ENCODE data around the gene FAAH. TPM values are rescaled to one million over a fixed set of nuclear protein-coding genes. Genes with fewer than 3 reads are reported as not detected.

FAAH gene
- total RNA-seq, 1 donor from 2014 or later, result not detected

- no peak for DNase-seq (ENCODE audit: low read depth)
Measured at GRCh38 chr1:46400421-46400820, 6.3 kb downstream of the FAAH start.

GRCh38 chr1:46401154-46401913 is 7.2 kb downstream of the FAAH start:
- no peak for DNase-seq (ENCODE audit: low read depth)

GRCh38 chr1:46401964-46402626 is 8.0 kb downstream of the FAAH start:
- peak; percentile 71 for DNase-seq (ENCODE audit: low read depth)

- DNase-seq (ENCODE audit: low read depth), result no peak
Measured at GRCh38 chr1:46403916-46404315, 9.8 kb downstream of the FAAH start.

- no peak for DNase-seq (ENCODE audit: low read depth)
Measured at GRCh38 chr1:46404482-46405196, 10.5 kb downstream of the FAAH start.

DNA sequence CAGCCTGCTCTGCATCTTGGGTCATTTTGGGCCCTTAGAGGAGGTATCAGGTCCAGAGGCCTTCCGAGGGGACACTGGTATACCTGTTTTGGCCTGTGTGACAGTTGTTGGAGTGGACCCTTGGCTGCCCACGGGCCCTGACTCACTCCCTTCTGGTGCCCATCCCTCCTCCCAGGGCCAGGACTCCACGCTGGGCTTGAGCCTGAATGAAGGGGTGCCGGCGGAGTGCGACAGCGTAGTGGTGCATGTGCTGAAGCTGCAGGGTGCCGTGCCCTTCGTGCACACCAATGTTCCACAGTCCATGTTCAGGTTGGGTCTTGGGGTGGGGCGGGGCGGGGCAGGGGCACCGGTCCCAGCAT is 11.1 kb downstream of the FAAH start:
- no peak for DNase-seq (ENCODE audit: low read depth)

- DNase-seq (ENCODE audit: low read depth), result no peak
Measured at GRCh38 chr1:46405724-46406123, 11.6 kb downstream of the FAAH start.

- no peak for DNase-seq (ENCODE audit: low read depth)
Measured at GRCh38 chr1:46406881-46407608, 12.9 kb downstream of the FAAH start.

- DNase-seq (ENCODE audit: low read depth), result no peak
Measured at GRCh38 chr1:46407636-46408035, 13.5 kb downstream of the FAAH start.

DNA sequence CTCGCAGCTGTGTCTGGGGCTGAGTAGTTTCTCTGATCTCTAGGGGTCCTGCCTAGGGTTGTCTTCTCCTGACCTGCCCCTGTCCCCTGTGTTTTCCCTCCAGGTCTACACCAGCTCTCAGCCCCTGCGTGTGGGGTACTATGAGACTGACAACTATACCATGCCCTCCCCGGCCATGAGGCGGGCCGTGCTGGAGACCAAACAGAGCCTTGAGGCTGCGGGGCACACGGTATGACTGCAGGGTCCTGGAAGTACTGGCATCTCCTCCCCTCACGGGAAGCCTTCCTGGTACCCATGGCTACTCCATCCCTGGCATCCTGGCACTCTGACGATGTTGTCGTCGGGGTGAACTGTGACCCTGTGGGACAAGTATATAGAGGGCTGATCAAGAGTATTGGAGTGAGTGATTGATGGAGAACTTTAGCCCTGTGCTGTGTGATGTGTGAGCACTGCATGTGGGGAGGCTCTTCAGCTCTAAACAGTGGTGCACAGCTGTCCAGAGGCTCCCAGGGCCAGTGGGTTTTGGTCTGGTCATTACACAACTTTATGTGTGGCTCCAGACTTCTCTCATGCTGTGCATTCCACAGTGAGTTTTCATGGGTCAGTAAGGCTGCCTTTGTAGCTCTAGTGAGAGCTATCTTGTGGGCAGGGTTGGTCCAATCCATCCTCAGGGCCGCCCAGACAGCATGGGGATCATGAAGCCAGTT is 14.4 kb downstream of the FAAH start:
- no peak for DNase-seq (ENCODE audit: low read depth)

DNA sequence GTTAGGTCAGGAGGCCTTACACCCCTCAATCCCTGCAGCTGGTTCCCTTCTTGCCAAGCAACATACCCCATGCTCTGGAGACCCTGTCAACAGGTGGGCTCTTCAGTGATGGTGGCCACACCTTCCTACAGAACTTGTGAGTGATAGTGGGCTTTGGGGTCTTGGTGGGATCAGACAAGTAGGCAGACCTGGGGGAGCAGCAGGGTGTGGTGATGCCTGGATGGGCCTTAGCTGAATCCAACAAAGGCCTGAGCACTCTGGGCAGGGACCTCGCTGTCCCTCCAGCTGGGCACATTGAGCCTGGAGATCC is 14.9 kb downstream of the FAAH start:
- DNase-seq (ENCODE audit: low read depth), result no peak

DNA sequence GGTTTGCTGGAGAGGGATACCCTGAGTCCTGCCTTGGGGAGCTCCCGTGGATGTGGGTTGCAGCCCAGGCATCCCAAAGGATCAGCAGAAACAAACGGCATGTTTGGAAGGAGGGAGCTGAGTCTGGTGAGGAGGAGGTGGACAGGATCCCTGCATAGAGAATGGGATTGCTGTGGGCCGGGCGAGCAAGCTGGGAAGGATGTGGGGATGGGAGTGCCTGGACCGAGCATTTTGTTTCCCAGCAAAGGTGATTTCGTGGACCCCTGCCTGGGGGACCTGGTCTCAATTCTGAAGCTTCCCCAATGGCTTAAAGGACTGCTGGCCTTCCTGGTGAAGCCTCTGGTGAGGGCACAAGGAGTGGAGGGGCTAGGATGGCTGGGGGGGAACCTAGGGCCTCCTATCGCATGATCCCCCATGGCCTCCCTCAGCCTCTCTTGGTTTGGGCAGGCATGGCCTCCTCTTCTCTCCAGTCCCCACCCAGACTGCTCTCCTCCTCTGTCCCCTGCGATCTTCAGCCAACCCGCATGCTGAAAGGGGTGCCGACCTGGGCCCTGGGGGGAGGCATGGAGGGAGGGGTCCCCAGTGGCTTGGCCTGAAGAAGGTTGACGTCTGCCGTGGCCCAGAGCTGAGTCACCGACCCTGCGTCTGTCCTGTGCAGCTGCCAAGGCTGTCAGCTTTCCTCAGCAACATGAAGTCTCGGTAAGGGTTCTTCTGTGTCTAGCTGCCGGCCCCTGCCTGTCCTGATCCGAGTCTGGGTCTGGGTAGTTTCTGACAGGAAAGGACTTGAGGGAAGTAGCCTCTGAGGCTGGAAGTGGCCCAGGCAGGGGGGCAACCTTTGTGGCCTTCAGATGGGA is 16.3 kb downstream of the FAAH start:
- DNase-seq (ENCODE audit: low read depth), result peak; percentile 43

GRCh38 chr1:46411010-46411405 is 16.9 kb downstream of the FAAH start:
- no peak for DNase-seq (ENCODE audit: low read depth)

- no peak for DNase-seq (ENCODE audit: low read depth)
Measured at GRCh38 chr1:46411601-46412341, 17.7 kb downstream of the FAAH start.

DNA sequence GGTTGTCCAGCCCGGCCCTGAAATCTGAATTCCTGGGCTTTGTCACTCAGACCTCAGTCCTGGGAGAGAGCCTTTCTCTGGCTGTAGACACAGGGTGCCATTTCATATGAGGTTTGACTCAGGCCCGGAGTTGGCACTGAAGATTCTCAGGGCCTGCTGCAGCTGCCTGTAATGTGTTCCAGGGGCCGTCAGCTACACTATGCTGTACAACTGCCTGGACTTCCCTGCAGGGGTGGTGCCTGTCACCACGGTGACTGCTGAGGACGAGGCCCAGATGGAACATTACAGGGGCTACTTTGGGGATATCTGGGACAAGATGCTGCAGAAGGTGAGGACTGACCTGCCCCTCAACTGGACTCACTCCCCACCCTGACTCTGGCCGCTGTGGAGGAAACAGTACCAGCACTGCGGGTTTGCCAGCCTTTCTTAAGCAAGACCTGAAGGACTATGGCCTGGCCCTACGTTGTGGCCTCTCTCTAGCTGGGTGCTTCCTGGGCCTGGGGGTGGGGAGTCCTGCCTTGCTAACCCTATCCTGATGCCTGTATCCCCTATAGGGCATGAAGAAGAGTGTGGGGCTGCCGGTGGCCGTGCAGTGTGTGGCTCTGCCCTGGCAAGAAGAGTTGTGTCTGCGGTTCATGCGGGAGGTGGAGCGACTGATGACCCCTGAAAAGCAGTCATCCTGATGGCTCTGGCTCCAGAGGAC is 18.9 kb downstream of the FAAH start:
- DNase-seq (ENCODE audit: low read depth), result peak; percentile 35

- no peak for DNase-seq (ENCODE audit: low read depth)
Measured at GRCh38 chr1:46413596-46413985, 19.5 kb downstream of the FAAH start.

- DNase-seq (ENCODE audit: low read depth), result no peak
Measured at GRCh38 chr1:46415514-46415913, 21.4 kb downstream of the FAAH start.

DNA sequence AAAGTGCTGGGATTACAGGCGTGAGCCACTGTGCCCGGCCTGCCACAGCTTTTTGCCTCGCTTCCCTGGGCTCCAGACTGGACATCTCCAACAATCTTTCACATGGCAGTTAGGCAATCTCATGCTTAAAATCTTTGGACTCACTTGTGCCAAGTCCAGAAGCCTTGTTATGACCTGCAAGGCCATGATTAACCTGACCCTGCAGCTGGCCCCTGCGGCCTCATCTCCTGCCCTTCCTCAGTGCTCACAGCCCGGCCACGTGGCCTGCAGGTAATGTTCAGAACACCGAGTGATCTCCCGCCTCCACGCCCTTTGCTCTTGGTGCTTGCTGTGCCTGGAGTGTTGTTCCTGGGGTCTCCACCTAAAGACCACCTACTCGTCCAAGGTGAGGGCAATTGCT is 24.9 kb downstream of the FAAH start:
- no peak for DNase-seq (ENCODE audit: low read depth)

GRCh38 chr1:46420533-46420915 is 26.4 kb downstream of the FAAH start:
- no peak for DNase-seq (ENCODE audit: low read depth)
